HG03135 (cell line): ENCODE results near the gene ADCK2.
"Not testable (repeated sequence)": the region's sequence is repeated elsewhere in the genome, so short reads cannot be mapped to it uniquely, and the experiment has no call there.

Experiments used
- ATAC-seq: cut with Tn5 transposase; IDR thresholded peaks from one replicate; pipeline ENCODE4 v1.9.1; 2021; ENCODE audit warnings: mild to moderate bottlenecking, moderate library complexity; ENCODE audit not compliant: unreplicated experiment

ADCK2 gene

GRCh38 chr7:140646931-140647647 lies 25.7 kb upstream of the ADCK2 start:
- peak; percentile 78 for ATAC-seq

GRCh38 chr7:140649556-140650205 lies 23.1 kb upstream of the ADCK2 start:
- ATAC-seq = no peak

GRCh38 chr7:140650367-140650766 lies 22.4 kb upstream of the ADCK2 start:
- no peak for ATAC-seq

- ATAC-seq = no peak
These were observed 19.2 kb upstream of the ADCK2 start for GRCh38 chr7:140653319-140654108.

GRCh38 chr7:140654109-140654387 lies 18.7 kb upstream of the ADCK2 start:
- ATAC-seq = no peak

GRCh38 chr7:140654661-140655060 lies 18.1 kb upstream of the ADCK2 start:
- ATAC-seq = no peak

- ATAC-seq = no peak
These were observed 17.0 kb upstream of the ADCK2 start for GRCh38 chr7:140655511-140656408.

- peak; percentile 73 for ATAC-seq
These were observed 15.9 kb upstream of the ADCK2 start for GRCh38 chr7:140656548-140657515.

- no peak for ATAC-seq
These were observed 14.9 kb upstream of the ADCK2 start for GRCh38 chr7:140657891-140658290.

GRCh38 chr7:140659856-140660255 lies 12.9 kb upstream of the ADCK2 start:
- ATAC-seq = no peak

GRCh38 chr7:140661124-140661523 lies 11.6 kb upstream of the ADCK2 start:
- ATAC-seq = no peak

- ATAC-seq = not testable (repeated sequence)
These were observed 9.8 kb upstream of the ADCK2 start for GRCh38 chr7:140662938-140663337.

- ATAC-seq = no peak
These were observed 5.3 kb upstream of the ADCK2 start for GRCh38 chr7:140667476-140667875.

- ATAC-seq = no peak
These were observed 4.1 kb upstream of the ADCK2 start for GRCh38 chr7:140668641-140669040.

- no peak for ATAC-seq
These were observed 3.4 kb upstream of the ADCK2 start for GRCh38 chr7:140669352-140669751.

- ATAC-seq = not testable (repeated sequence)
These were observed 2.9 kb upstream of the ADCK2 start for GRCh38 chr7:140669862-140670261.

- ATAC-seq = no peak
These were observed 2.3 kb upstream of the ADCK2 start for GRCh38 chr7:140670343-140670935.

GRCh38 chr7:140671966-140672365 lies 779 bp upstream of the ADCK2 start:
- ATAC-seq = no peak

GRCh38 chr7:140673063-140673773 lies 473 bp downstream of the ADCK2 start:
- peak; percentile 42 for ATAC-seq
